ENCODE results near the gene TAL1.

TAL1 gene

GRCh38 chr1:47192458-47193384 lies 39.3 kb downstream of the TAL1 start:
- no peak overlapping the region for H3K4me3 ChIP-seq (ENCODE audit: low read depth, low read length)
- peak; percentile 53 for DNase-seq
- peak; percentile 82 for TF ChIP-seq CTCF (IDR thresholded peaks at IDR 0.05; ENCODE audit: low read depth, low read length)

GRCh38 chr1:47191940-47192457 lies 40.0 kb downstream of the TAL1 start:
- H3K4me1 ChIP-seq = no peaks in the 10 kb centered on the region
- H3K27me3 ChIP-seq = no peaks in the 10 kb centered on the region
- no peak overlapping the region for H3K4me3 ChIP-seq (ENCODE audit: low read depth, low read length)
- H3K9me3 ChIP-seq = no peaks in the 10 kb centered on the region
- TF ChIP-seq CTCF (IDR thresholded peaks at IDR 0.05; ENCODE audit: low read depth, low read length) = no peak
- DNase-seq = no peak
- H3K36me3 ChIP-seq = no peaks in the 10 kb centered on the region

More at GRCh38 chr1:47192458-47193384, 39.3 kb downstream of the TAL1 start:
- H3K4me1 ChIP-seq = no peaks in the 10 kb centered on the region
- H3K27me3 ChIP-seq = no peaks in the 10 kb centered on the region
- no peaks in the 10 kb centered on the region for H3K9me3 ChIP-seq
- no peaks in the 10 kb centered on the region for H3K36me3 ChIP-seq

- Histone ChIP-seq H3K4me3 (ENCODE audit: low read depth, low read length) (no peak overlapping the region), H3K36me3 (no peaks in the 10 kb centered on the region), H3K4me1 (no peaks in the 10 kb centered on the region), H3K9me3 (no peaks in the 10 kb centered on the region), H3K27me3 (no peaks in the 10 kb centered on the region)
- TF ChIP-seq CTCF (IDR thresholded peaks at IDR 0.05; ENCODE audit: low read depth, low read length) = no peak
- no peak for DNase-seq
Measured at GRCh38 chr1:47190857-47191256, 41.2 kb downstream of the TAL1 start.

GRCh38 chr1:47190509-47190855 lies 41.5 kb downstream of the TAL1 start:
- H3K27me3 ChIP-seq = no peaks in the 10 kb centered on the region
- H3K4me3 ChIP-seq (ENCODE audit: low read depth, low read length) = no peak overlapping the region
- DNase-seq = no peak
- H3K4me1 ChIP-seq = no peaks in the 10 kb centered on the region
- no peak for TF ChIP-seq CTCF (IDR thresholded peaks at IDR 0.05; ENCODE audit: low read depth, low read length)
- H3K9me3 ChIP-seq = no peaks in the 10 kb centered on the region
- no peaks in the 10 kb centered on the region for H3K36me3 ChIP-seq

GRCh38 chr1:47189844-47190508 lies 42.0 kb downstream of the TAL1 start, which contains the start of gene PDZK1IP1:
TSS of gene PDZK1IP1 (minus strand) at chr1:47190036. CDS start at chr1:47189932, 104 bp downstream.
- DNase-seq = no peak
- Histone ChIP-seq H3K4me3 (ENCODE audit: low read depth, low read length) (no peak within 1 kb of the TSS), H3K4me1 (no peaks in the 10 kb centered on the region), H3K9me3 (no peaks in the 10 kb centered on the region), H3K27me3 (no peaks in the 10 kb centered on the region), H3K36me3 (no peaks in the 10 kb centered on the region)
- TF ChIP-seq CTCF (IDR thresholded peaks at IDR 0.05; ENCODE audit: low read depth, low read length) = no peak

Data from BE2C (cell line).